GM12878 (cell line): ENCODE data around the gene CCR5AS.

Experiments used
- ATAC-seq: fragments of 200-7000 bp; cut with Tn5 transposase; 3 replicates; pipeline ENCODE4 v1.9.1; 2020; ENCODE audit warnings: mild to moderate bottlenecking, moderate library complexity
- BruUV-seq: library from RNA; stranded (reverse); fragments of 400-500 nt; replicated peaks from 2 replicates; lab custom pipeline; 2021; lab: Mats Ljungman, UMichigan
- CTCF ChIA-PET: fragments of 300-600 bp; sonication (Branson Sonifier 250); formaldehyde crosslinking; extraction: SDS; loops from one replicate; lab custom pipeline; 2021; ENCODE audit warnings: inconsistent platforms; lab: Yijun Ruan, JAX
- POLR2A ChIA-PET: fragments of 350-600 bp; formaldehyde crosslinking; extraction: SDS; loops from one replicate; lab custom pipeline; 2021; ENCODE audit warnings: inconsistent platforms; lab: Charles Lee
- RAD21 ChIA-PET: fragments of 300-600 bp; sonication (Branson Sonifier 250); formaldehyde crosslinking; loops from one replicate; lab custom pipeline; 2023; ENCODE audit warnings: antibody characterized with exemption; ENCODE audit not compliant: unreplicated experiment; lab: Charles Lee
- SMC1A ChIA-PET: fragments of 300-600 bp; sonication (Branson Sonifier 250); formaldehyde crosslinking; loops from one replicate; lab custom pipeline; 2023; ENCODE audit not compliant: unreplicated experiment, uncharacterized antibody; lab: Charles Lee
- DNase-seq: peaks from one replicate; pipeline ENCODE4 v3.0.0-alpha.2; 2011; ENCODE audit warnings: low read depth, low spot score
- FAIRE-seq: peaks from 3 replicates; lab custom pipeline; 2011; peaks lifted over from hg19 to GRCh38; lab: Jason Lieb, UNC
- H2AFZ ChIP-seq: 2 replicates; pipeline ENCODE4 v1.6.0; 2011; ENCODE audit warnings: low read depth, low read length, control low read depth; ENCODE audit not compliant: control insufficient read depth
- H3K27ac ChIP-seq: 2 replicates; pipeline ENCODE4 v1.5.1; 2011; ENCODE audit warnings: control low read depth; ENCODE audit not compliant: control insufficient read depth, insufficient read depth
- H3K27me3 ChIP-seq, 2 experiments: replicated peaks in 1 of 2; 2 replicates each; pipeline versions ENCODE4 v1.6.0 to v1.6.1; 2011; ENCODE audit warnings: low read length in 1 of 2; ENCODE audit not compliant: control insufficient read depth in 2 of 2, insufficient read depth in 2 of 2
- H3K36me3 ChIP-seq, 2 experiments: 2 replicates each; pipeline ENCODE4 v1.5.1; 2011; ENCODE audit warnings: low read length in 1 of 2; ENCODE audit not compliant: control insufficient read depth in 2 of 2, insufficient read depth in 2 of 2
- H3K4me1 ChIP-seq: 2 replicates; pipeline ENCODE4 v1.6.1; 2011; ENCODE audit warnings: mild to moderate bottlenecking, low read length, moderate library complexity, mixed read lengths; ENCODE audit not compliant: control insufficient read depth, insufficient read depth
- H3K4me2 ChIP-seq: 2 replicates; pipeline ENCODE4 v1.6.0; 2011; ENCODE audit warnings: control low read depth; ENCODE audit not compliant: control insufficient read depth, insufficient read depth
- H3K4me3 ChIP-seq: fragments of 200-600 bp; sonication (generic); 2 replicates; pipeline ENCODE4 v1.5.1; 2016
- H3K79me2 ChIP-seq: 2 replicates; pipeline ENCODE4 v1.6.0; 2011; ENCODE audit warnings: low read length; ENCODE audit not compliant: control insufficient read depth, insufficient read depth
- H3K9ac ChIP-seq: 2 replicates; pipeline ENCODE4 v1.8.0; 2011; ENCODE audit warnings: low read length, control low read depth, mixed read lengths; ENCODE audit not compliant: control insufficient read depth, insufficient read depth
- H3K9me3 ChIP-seq: replicated peaks from 3 replicates; pipeline ENCODE4 v1.5.1; 2011; ENCODE audit warnings: mild to moderate bottlenecking, low read length; ENCODE audit not compliant: control insufficient read depth, insufficient read depth
- H4K20me1 ChIP-seq: 2 replicates; pipeline ENCODE4 v1.6.0; 2011; ENCODE audit not compliant: control insufficient read depth, insufficient read depth
- ATF7 ChIP-seq: fragments of 450-650 bp; IDR thresholded peaks from 2 replicates; pipeline ENCODE4 v1.6.1; 2016; ENCODE audit warnings: low read depth, mild to moderate bottlenecking
- CHD2 ChIP-seq: IDR thresholded peaks from 2 replicates; pipeline ENCODE4 v1.6.1; 2011; ENCODE audit warnings: low read depth, low read length, improper control_type of control experiment, borderline replicate concordance
- EP300 ChIP-seq, 2 experiments: fragments of 150-350 bp in 1 of 2; IDR thresholded peaks; 2 replicates each; pipeline ENCODE4 v1.6.1; 2011 to 2012; ENCODE audit warnings: low read depth in 2 of 2, low read length in 2 of 2, borderline replicate concordance in 1 of 2, improper control_type of control experiment in 1 of 2, inconsistent platforms in 1 of 2; ENCODE audit not compliant: control insufficient read depth in 1 of 2
- JUND ChIP-seq: IDR thresholded peaks from 2 replicates; pipeline ENCODE4 v1.6.1; 2012; ENCODE audit warnings: low read depth, mild to moderate bottlenecking, low read length, improper control_type of control experiment, moderate library complexity
- NBN ChIP-seq: fragments of 450-650 bp; IDR thresholded peaks from 2 replicates; pipeline ENCODE4 v1.6.1; 2016
- SMARCA5 ChIP-seq: fragments of 450-650 bp; IDR thresholded peaks from 2 replicates; pipeline ENCODE4 v1.6.1; 2017; ENCODE audit warnings: mild to moderate bottlenecking
- SMC3 ChIP-seq: IDR thresholded peaks from 2 replicates; pipeline ENCODE4 v1.6.1; 2011; ENCODE audit warnings: low read length, improper control_type of control experiment, borderline replicate concordance
- ZNF217 ChIP-seq: fragments of 450-650 bp; IDR thresholded peaks from 2 replicates; pipeline ENCODE4 v1.6.1; 2017; ENCODE audit warnings: antibody characterized with exemption, mild to moderate bottlenecking
- WGBS: methylation state at CpG from one replicate; pipeline ENCODE4 v1.1.6; 2016; ENCODE audit warnings: low lambda C conversion rate; ENCODE audit not compliant: insufficient replicate concordance, insufficient coverage; ENCODE audit errors: missing lambda C conversion rate; 5-methylcytosine and 5-hydroxymethylcytosine counted together
- in situ Hi-C: fragments of 300-500 bp; cut with MboI; formaldehyde crosslinking; loops from 9 replicates; pipeline ENCODE4 v1.14.3; 2018; ENCODE audit warnings: mixed read lengths
- intact Hi-C: fragments of 100-400 bp; cut with micrococcal nuclease; formaldehyde crosslinking; loops from one replicate; pipeline ENCODE4 v1.14.2; 2022; ENCODE audit not compliant: unreplicated experiment
- TF ChIP-seq, protein P1 (sequence below): fragments of 450-650 bp; IDR thresholded peaks from 2 replicates; pipeline ENCODE4 v1.6.1; 2017; ENCODE audit warnings: mild to moderate bottlenecking, low read depth, inconsistent platforms; ENCODE audit not compliant: poor library complexity, severe bottlenecking
- TF ChIP-seq, protein P2 (sequence below): IDR thresholded peaks from 2 replicates; pipeline ENCODE4 v1.6.1; 2012; ENCODE audit warnings: low read depth, low read length, improper control_type of control experiment
- TF ChIP-seq, protein P3 (sequence below): IDR thresholded peaks from 2 replicates; pipeline ENCODE4 v1.6.1; 2011; ENCODE audit warnings: mild to moderate bottlenecking, low read depth, low read length, moderate library complexity; ENCODE audit not compliant: insufficient replicate concordance
- TF ChIP-seq, protein P4 (sequence below): fragments of 450-650 bp; formaldehyde crosslinking; IDR thresholded peaks from 2 replicates; pipeline ENCODE4 v1.4.0; 2020; ENCODE audit warnings: mild to moderate bottlenecking, moderate library complexity

Gene CCR5AS

DNA sequence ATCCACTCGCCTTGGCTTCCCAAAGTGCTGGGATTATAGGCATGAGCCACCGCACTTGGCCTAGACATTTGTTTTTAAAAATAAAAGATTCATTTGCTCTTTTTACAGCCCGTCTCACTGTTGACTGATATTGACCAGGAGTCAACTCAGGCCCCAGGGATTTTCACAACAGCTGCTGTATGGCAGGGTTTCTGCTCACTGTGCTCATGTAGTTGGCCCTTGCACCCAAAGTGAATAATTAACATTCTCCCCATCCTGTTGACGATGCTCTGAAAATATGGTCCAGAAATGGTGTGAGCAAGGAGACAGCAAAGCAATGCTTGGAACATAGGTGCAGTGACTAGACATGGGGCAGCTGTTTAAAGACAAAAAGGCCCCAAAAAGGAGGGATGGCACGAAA lies 39.1 kb downstream of the CCR5AS start:
- Histone ChIP-seq H3K4me3 (no peak overlapping the region), H3K9ac (no peak overlapping the region), H3K9me3 (no peaks in the 10 kb centered on the region), H3K27ac (no peak overlapping the region), H3K4me1 (peaks cover 14% of the 10 kb centered on the region), H3K4me2 (no peak overlapping the region), H3K79me2 (no peaks in the 10 kb centered on the region), H3K27me3 (no peaks in the 10 kb centered on the region), H2AFZ (no peak overlapping the region), H3K36me3 (no peaks in the 10 kb centered on the region), H4K20me1 (no peaks in the 10 kb centered on the region)
- ATAC-seq (no peak), DNase-seq (no peak), FAIRE-seq (no peak)
- POLR2A ChIA-PET, result interaction anchor here (1.0 to 5.9 kb wide), 4 partner anchors 58 to 280 kb away, joined by 3 to 22 read pairs (median 6); no protein-coding TSS in a partner anchor
- in situ Hi-C loops, result no loop called here
- RAD21 ChIA-PET, result interaction anchor here (0.8 to 13.5 kb wide), 27 partner anchors 8 to 438 kb away, joined by 3 to 421 read pairs (median 12); partner anchors contain the start of genes CCR1 and CCR2
- SMC1A ChIA-PET, result interaction anchor here (0.9 to 15.8 kb wide), 27 partner anchors 8 to 282 kb away, joined by 3 to 581 read pairs (median 18); partner anchors contain the start of genes CCR1 and CCR2
- 81% methylated on average over 5 of the region's 5 CpGs for WGBS
- no TSS peak for BruUV-seq
- CTCF ChIA-PET, result interaction anchor here (0.8 to 21.1 kb wide), 33 partner anchors 8 to 428 kb away, joined by 3 to 714 read pairs (median 9); partner anchors contain the start of gene CCR1
- intact Hi-C loops, result loop anchor here (1.0 kb wide), 5 partner anchors 92 to 279 kb away; partner anchors contain the start of gene CCR1
- TF ChIP-seq JUND, result no peak
- TF ChIP-seq CHD2, result no peak
- TF ChIP-seq, protein P1, sequence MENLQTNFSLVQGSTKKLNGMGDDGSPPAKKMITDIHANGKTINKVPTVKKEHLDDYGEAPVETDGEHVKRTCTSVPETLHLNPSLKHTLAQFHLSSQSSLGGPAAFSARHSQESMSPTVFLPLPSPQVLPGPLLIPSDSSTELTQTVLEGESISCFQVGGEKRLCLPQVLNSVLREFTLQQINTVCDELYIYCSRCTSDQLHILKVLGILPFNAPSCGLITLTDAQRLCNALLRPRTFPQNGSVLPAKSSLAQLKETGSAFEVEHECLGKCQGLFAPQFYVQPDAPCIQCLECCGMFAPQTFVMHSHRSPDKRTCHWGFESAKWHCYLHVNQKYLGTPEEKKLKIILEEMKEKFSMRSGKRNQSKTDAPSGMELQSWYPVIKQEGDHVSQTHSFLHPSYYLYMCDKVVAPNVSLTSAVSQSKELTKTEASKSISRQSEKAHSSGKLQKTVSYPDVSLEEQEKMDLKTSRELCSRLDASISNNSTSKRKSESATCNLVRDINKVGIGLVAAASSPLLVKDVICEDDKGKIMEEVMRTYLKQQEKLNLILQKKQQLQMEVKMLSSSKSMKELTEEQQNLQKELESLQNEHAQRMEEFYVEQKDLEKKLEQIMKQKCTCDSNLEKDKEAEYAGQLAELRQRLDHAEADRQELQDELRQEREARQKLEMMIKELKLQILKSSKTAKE, result no peak
- TF ChIP-seq, protein P2, sequence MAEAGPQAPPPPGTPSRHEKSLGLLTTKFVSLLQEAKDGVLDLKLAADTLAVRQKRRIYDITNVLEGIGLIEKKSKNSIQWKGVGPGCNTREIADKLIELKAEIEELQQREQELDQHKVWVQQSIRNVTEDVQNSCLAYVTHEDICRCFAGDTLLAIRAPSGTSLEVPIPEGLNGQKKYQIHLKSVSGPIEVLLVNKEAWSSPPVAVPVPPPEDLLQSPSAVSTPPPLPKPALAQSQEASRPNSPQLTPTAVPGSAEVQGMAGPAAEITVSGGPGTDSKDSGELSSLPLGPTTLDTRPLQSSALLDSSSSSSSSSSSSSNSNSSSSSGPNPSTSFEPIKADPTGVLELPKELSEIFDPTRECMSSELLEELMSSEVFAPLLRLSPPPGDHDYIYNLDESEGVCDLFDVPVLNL, result no peak
- TF ChIP-seq ZNF217, result no peak
- no peak for TF ChIP-seq SMARCA5
- TF ChIP-seq SMC3, result no peak
- TF ChIP-seq, protein P3, sequence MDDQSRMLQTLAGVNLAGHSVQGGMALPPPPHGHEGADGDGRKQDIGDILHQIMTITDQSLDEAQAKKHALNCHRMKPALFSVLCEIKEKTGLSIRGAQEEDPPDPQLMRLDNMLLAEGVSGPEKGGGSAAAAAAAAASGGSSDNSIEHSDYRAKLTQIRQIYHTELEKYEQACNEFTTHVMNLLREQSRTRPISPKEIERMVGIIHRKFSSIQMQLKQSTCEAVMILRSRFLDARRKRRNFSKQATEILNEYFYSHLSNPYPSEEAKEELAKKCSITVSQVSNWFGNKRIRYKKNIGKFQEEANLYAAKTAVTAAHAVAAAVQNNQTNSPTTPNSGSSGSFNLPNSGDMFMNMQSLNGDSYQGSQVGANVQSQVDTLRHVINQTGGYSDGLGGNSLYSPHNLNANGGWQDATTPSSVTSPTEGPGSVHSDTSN, result no peak
- no peak for TF ChIP-seq ATF7
- TF ChIP-seq, protein P4, sequence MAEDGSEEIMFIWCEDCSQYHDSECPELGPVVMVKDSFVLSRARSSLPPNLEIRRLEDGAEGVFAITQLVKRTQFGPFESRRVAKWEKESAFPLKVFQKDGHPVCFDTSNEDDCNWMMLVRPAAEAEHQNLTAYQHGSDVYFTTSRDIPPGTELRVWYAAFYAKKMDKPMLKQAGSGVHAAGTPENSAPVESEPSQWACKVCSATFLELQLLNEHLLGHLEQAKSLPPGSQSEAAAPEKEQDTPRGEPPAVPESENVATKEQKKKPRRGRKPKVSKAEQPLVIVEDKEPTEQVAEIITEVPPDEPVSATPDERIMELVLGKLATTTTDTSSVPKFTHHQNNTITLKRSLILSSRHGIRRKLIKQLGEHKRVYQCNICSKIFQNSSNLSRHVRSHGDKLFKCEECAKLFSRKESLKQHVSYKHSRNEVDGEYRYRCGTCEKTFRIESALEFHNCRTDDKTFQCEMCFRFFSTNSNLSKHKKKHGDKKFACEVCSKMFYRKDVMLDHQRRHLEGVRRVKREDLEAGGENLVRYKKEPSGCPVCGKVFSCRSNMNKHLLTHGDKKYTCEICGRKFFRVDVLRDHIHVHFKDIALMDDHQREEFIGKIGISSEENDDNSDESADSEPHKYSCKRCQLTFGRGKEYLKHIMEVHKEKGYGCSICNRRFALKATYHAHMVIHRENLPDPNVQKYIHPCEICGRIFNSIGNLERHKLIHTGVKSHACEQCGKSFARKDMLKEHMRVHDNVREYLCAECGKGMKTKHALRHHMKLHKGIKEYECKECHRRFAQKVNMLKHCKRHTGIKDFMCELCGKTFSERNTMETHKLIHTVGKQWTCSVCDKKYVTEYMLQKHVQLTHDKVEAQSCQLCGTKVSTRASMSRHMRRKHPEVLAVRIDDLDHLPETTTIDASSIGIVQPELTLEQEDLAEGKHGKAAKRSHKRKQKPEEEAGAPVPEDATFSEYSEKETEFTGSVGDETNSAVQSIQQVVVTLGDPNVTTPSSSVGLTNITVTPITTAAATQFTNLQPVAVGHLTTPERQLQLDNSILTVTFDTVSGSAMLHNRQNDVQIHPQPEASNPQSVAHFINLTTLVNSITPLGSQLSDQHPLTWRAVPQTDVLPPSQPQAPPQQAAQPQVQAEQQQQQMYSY, result no peak
- TF ChIP-seq EP300 (IDR thresholded peaks at IDR 0.05; ENCODE audit: borderline replicate concordance in 1 of 2, control insufficient read depth in 1 of 2, low read depth in 2 of 2, low read length in 2 of 2), result no peak
- TF ChIP-seq NBN, result no peak
